Adrenal gland (tissue), 12 donors: ENCODE measurements around the gene ADGRE1. TPM values are rescaled to one million over a fixed set of nuclear protein-coding genes. Genes with fewer than 3 reads are reported as not detected.

Source experiments
- DNase-seq, 7 donors: peaks; one replicate each; pipeline ENCODE4 v3.0.0-alpha.2; 2019 to 2020
- H3K27ac ChIP-seq, 5 donors: fragments of 200-600 bp; sonication (generic) in 4 of 5; 1 replicate in 3 of 5; 2 replicates in 2 of 5; pipeline versions ENCODE4 v1.5.1 to v1.8.0; 2016 to 2020; ENCODE audit warnings: mild to moderate bottlenecking in 1 of 5
- H3K27me3 ChIP-seq: fragments of 200-600 bp; 2 replicates; pipeline ENCODE4 v1.8.0; 2021
- H3K36me3 ChIP-seq, 2 donors: fragments of 200-600 bp; replicated peaks in 1 of 2; 1 replicate in 1 of 2; 2 replicates in 1 of 2; pipeline versions ENCODE4 v1.5.1 to v1.8.0; 2018 to 2022
- H3K4me1 ChIP-seq, 2 donors: fragments of 200-600 bp; replicated peaks in 1 of 2; 1 replicate in 1 of 2; 2 replicates in 1 of 2; pipeline versions ENCODE4 v1.5.1 to v1.8.0; 2018 to 2021
- H3K4me3 ChIP-seq, 4 donors: fragments of 200-600 bp; sonication (generic) in 3 of 4; one replicate each; pipeline ENCODE4 v1.5.1; 2016 to 2018
- H3K9me3 ChIP-seq, 3 donors: fragments of 200-600 bp; sonication (generic) in 1 of 3; replicated peaks in 1 of 3; 1 replicate in 2 of 3; 2 replicates in 1 of 3; pipeline versions ENCODE4 v1.5.1 to v1.8.0; 2016 to 2021
- POLR2A ChIP-seq, 2 donors: fragments of 450-650 bp; IDR thresholded peaks; one replicate each; pipeline ENCODE4 v1.6.1; 2017; ENCODE audit warnings: antibody characterized with exemption in 2 of 2, mild to moderate bottlenecking in 2 of 2, moderate library complexity in 1 of 2
- WGBS, 4 donors: extraction: QIAGEN DNeasy Blood & Tissue Kit in 2 of 4; methylation state at CpG; one replicate each; pipeline versions ENCODE4 v1.1.5 to v1.1.7; 2013 to 2017; 5-methylcytosine and 5-hydroxymethylcytosine counted together
- intact Hi-C, 2 donors: fragments of 100-400 bp; cut with DNase I; formaldehyde crosslinking; loops; one replicate each; pipeline versions ENCODE4 v1.14.1 to v1.15.0; 2022 to 2023
- polyA plus RNA-seq, 3 donors: library from polyadenylated mRNA; stranded (reverse); fragments of 200-250 nt in 2 of 3; fragments of 350-450 nt in 1 of 3; fragmentation: Illumina TruSeq in 1 of 3; extraction: RNeasy Lipid Tissue Mini Kit (QIAGEN cat#74804) in 1 of 3; gene quantifications; one replicate each; pipeline ENCODE4 v1.2.3, GENCODE V29; 2013 to 2014
- total RNA-seq, 9 donors: library from RNA; depleted of rRNA in 4 of 9; stranded (reverse); fragments of >200 nt in 4 of 9; fragments of 120-200 nt in 1 of 9; fragmentation: NEBNext Ultra II Directional in 1 of 9; extraction: Animal tissue kit (Norgen Biotek cat#: 25700) in 1 of 9; gene quantifications; one replicate each; pipeline versions ENCODE4 v1.1.0 to v1.2.4, GENCODE V29; 2013 to 2023
- TF ChIP-seq, protein P1 (sequence below), 6 experiments: fragments of 450-650 bp in 4 of 6; fragments of 200-600 bp in 2 of 6; sonication (generic) in 1 of 6; IDR thresholded peaks; 1 replicate in 5 of 6; 2 replicates in 1 of 6; pipeline versions ENCODE4 v1.5.1 to v1.8.0; 2016 to 2021; ENCODE audit warnings: antibody characterized with exemption in 6 of 6, mild to moderate bottlenecking in 2 of 6, moderate library complexity in 1 of 6
- donor health status: healthy with polysubstance abuse.
- donor health status: Bipolar disorder and iron deficiency.
- donor health status: DM: yes; HTN: yes; CAD: no.
- donor health status: DM: no; HTN: no; CAD: no.
- donor health status: DM: no; HTN: no; CAD: no.
- donor health status: DM: yes; HTN: yes; CAD: no.

The ADGRE1 gene
- total and polyA plus RNA-seq, 12 donors, result 0.07 to 1.2 (median 0.28) TPM; not detected in 1

GRCh38 chr19:6935069-6935468 lies 47.7 kb downstream of the ADGRE1 start:
- intact Hi-C loops, result no loop called here
- no peak for DNase-seq
- Histone ChIP-seq H3K9me3 (peaks cover 0 to 7% (median 0%) of the 10 kb centered on the region in 3 donors), H3K4me3 (no peak overlapping the region), H3K36me3 (no peaks in the 10 kb centered on the region), H3K4me1 (no peaks in the 10 kb centered on the region), H3K27ac (no peak overlapping the region), H3K27me3 (no peaks in the 10 kb centered on the region)
- WGBS, 4 donors, result 49 to 86% (median 59%) methylated on average over 3 of the region's 3 CpGs
- no peak for TF ChIP-seq POLR2A (IDR thresholded peaks at IDR 0.05)
- TF ChIP-seq, protein P1, sequence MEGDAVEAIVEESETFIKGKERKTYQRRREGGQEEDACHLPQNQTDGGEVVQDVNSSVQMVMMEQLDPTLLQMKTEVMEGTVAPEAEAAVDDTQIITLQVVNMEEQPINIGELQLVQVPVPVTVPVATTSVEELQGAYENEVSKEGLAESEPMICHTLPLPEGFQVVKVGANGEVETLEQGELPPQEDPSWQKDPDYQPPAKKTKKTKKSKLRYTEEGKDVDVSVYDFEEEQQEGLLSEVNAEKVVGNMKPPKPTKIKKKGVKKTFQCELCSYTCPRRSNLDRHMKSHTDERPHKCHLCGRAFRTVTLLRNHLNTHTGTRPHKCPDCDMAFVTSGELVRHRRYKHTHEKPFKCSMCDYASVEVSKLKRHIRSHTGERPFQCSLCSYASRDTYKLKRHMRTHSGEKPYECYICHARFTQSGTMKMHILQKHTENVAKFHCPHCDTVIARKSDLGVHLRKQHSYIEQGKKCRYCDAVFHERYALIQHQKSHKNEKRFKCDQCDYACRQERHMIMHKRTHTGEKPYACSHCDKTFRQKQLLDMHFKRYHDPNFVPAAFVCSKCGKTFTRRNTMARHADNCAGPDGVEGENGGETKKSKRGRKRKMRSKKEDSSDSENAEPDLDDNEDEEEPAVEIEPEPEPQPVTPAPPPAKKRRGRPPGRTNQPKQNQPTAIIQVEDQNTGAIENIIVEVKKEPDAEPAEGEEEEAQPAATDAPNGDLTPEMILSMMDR (IDR thresholded peaks at IDR 0.05), result no peak

GRCh38 chr19:6935618-6936017 lies 48.2 kb downstream of the ADGRE1 start:
- WGBS, 4 donors, result 56 to 81% (median 69%) methylated on average over 5 of the region's 5 CpGs
- no peaks in the 10 kb centered on the region for H3K4me1 ChIP-seq
- H3K27ac ChIP-seq, result no peak overlapping the region
- intact Hi-C loops, result no loop called here
- no peak for DNase-seq
- TF ChIP-seq, protein P1 (IDR thresholded peaks at IDR 0.05), result no peak
- TF ChIP-seq POLR2A (IDR thresholded peaks at IDR 0.05), result no peak
- no peaks in the 10 kb centered on the region for H3K36me3 ChIP-seq
- H3K9me3 ChIP-seq, result peaks cover 0 to 2% (median 0%) of the 10 kb centered on the region in 3 donors
- H3K4me3 ChIP-seq, result no peak overlapping the region
- no peaks in the 10 kb centered on the region for H3K27me3 ChIP-seq

DNA sequence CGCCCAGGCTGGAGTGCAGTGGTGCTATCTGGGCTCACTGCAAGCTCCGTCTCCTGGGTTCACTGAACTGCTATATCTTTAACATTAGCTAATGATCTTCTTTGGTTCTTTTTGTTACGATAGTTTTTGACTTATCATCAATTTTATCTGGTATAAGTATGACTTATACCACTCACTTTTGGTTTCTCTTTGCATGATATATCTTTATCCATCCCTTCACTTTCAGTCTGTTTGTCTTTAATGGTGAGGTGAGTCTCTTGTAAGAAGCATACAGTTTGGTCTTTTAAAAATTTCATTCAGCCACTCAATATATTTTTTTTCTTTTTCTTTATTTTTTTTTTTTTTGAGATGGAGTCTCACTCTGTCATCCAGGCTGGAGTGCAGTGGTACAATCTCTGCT lies 58.4 kb downstream of the ADGRE1 start:
- H3K36me3 ChIP-seq, result no peaks in the 10 kb centered on the region
- 37 to 58% (median 42%) methylated on average over 3 of the region's 3 CpGs for WGBS, 4 donors
- DNase-seq, result no peak
- H3K27ac ChIP-seq, result no peak overlapping the region
- H3K4me3 ChIP-seq, result no peak overlapping the region
- H3K4me1 ChIP-seq, result no peaks in the 10 kb centered on the region
- no peaks in the 10 kb centered on the region for H3K9me3 ChIP-seq
- TF ChIP-seq, protein P1 (IDR thresholded peaks at IDR 0.05), result no peak
- no peak for TF ChIP-seq POLR2A (IDR thresholded peaks at IDR 0.05)
- H3K27me3 ChIP-seq, result peaks cover 3% of the 10 kb centered on the region
- intact Hi-C loops, result no loop called here

- Histone ChIP-seq H3K4me3 (no peak overlapping the region), H3K36me3 (no peaks in the 10 kb centered on the region), H3K27ac (no peak overlapping the region), H3K27me3 (no peaks in the 10 kb centered on the region), H3K4me1 (no peaks in the 10 kb centered on the region), H3K9me3 (no peaks in the 10 kb centered on the region)
- intact Hi-C loops, result no loop called here
- 24 to 47% (median 39%) methylated on average over 5 of the region's 5 CpGs for WGBS, 4 donors
- no peak for TF ChIP-seq POLR2A (IDR thresholded peaks at IDR 0.05)
- TF ChIP-seq, protein P1 (IDR thresholded peaks at IDR 0.05), result no peak
- peak in 3 of 7 donors; percentile 2 to 54 (median 10) for DNase-seq
These were observed 60.4 kb downstream of the ADGRE1 start for GRCh38 chr19:6947745-6948144.
